Adipose tissue (tissue), 3 donors: Measurements from ENCODE around the gene DLGAP4. TPM values are rescaled to one million over a fixed set of nuclear protein-coding genes. Genes with fewer than 3 reads are reported as not detected.
"Not testable (repeated sequence)": the region's sequence is repeated elsewhere in the genome, so short reads cannot be mapped to it uniquely, and the experiment has no call there.

ENCODE experiments used
- H3K27ac ChIP-seq: one replicate; pipeline ENCODE4 v1.5.1; 2013; ENCODE audit warnings: low read depth, low read length
- WGBS, 3 donors: extraction: QIAGEN DNeasy Blood & Tissue Kit; methylation state at CpG; one replicate each; pipeline ENCODE4 v1.1.7; 2013; 5-methylcytosine and 5-hydroxymethylcytosine counted together
- polyA plus RNA-seq, 3 donors: library from polyadenylated mRNA; stranded (reverse); fragments of 200-250 nt; gene quantifications; one replicate each; pipeline ENCODE4 v1.2.3, GENCODE V29; 2013
- donor health status: healthy with polysubstance abuse.
- donor health status: Bipolar disorder and iron deficiency.
- donor health status: healthy.

The DLGAP4 gene
- polyA plus RNA-seq, 3 donors: 20.1 to 41.2 (median 31.9) TPM

DNA sequence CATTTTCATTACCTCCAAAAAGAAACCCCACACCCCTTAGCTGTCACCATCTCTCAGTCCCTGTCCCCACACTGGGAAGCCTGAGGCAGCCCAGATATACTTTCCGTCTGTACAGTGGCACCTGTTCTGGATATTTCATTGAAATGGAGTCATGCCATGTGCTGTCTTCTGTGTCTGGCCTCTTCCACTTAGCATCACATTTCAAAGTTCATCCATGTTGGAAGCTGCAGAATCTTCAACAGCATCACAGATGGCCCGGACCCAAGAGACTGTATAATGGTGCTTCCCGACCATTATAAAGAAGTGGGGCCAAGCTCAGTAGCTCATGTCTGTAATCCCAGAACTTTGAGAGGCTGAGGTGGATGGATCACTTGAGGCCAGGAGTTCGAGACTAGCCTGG lies 58.4 kb downstream of the DLGAP4 start:
- 65 to 72% (median 71%) methylated on average over 4 of the region's 4 CpGs for WGBS, 3 donors
- no peak overlapping the region for H3K27ac ChIP-seq

DNA sequence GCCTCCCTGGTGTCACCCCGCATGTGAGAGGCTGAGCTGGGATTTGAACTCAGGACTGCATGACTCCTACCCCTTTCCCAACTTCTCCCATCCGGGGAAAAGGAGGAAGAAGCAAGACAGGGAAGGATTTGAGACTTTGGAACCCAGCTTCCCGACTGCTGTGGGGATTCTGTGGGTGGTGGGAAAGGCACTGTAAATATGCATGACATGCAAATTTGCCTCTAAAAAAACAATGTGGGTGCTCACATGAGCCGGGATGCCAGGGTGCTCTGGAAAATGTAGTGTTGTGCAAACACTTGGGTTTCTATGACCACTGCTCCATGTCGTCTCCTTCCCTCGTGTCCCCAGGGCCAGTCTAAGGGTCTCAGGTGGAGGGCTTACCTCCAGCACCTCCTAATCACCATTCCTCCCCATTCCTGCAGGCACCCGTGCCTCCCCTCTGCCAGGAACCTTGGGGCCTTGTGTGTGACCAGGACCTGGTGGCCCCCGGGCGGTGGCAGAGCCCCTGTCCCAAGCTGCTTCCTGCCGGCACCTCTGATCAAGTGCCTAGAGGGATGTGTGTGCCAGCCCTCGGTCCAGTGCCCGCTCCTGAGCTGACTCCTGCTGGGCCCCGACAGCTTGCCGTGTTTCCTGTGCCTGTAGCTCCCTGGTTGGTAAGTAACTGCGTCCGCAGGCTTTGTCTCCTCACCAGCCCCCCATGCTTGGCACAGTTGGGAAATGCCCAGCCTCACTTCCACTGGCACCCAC lies 60.7 kb downstream of the DLGAP4 start:
- WGBS, 3 donors: 80 to 83% (median 82%) methylated on average over 16 of the region's 16 CpGs
- no peak overlapping the region for H3K27ac ChIP-seq

DNA sequence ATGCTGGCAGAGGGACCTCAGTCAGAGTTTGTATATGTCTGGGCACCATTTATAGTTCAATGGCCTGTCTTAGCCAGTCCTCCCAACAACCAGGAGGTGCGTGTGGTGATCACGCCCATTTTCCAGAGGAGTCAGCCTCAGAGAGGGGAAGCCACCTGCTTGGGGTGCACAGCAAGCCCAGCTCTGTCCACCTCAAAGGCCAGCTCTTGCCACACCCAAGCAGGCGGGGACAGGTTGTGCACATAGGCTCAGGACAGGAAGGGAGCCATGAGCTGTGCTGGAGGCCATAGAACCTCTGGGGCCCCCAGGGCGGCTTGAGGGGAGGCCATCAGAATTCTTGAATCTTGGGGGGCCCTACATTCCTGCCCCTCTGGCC lies 61.2 kb downstream of the DLGAP4 start:
- 89 to 96% (median 90%) methylated on average over 4 of the region's 4 CpGs for WGBS, 3 donors
- no peak overlapping the region for H3K27ac ChIP-seq

DNA sequence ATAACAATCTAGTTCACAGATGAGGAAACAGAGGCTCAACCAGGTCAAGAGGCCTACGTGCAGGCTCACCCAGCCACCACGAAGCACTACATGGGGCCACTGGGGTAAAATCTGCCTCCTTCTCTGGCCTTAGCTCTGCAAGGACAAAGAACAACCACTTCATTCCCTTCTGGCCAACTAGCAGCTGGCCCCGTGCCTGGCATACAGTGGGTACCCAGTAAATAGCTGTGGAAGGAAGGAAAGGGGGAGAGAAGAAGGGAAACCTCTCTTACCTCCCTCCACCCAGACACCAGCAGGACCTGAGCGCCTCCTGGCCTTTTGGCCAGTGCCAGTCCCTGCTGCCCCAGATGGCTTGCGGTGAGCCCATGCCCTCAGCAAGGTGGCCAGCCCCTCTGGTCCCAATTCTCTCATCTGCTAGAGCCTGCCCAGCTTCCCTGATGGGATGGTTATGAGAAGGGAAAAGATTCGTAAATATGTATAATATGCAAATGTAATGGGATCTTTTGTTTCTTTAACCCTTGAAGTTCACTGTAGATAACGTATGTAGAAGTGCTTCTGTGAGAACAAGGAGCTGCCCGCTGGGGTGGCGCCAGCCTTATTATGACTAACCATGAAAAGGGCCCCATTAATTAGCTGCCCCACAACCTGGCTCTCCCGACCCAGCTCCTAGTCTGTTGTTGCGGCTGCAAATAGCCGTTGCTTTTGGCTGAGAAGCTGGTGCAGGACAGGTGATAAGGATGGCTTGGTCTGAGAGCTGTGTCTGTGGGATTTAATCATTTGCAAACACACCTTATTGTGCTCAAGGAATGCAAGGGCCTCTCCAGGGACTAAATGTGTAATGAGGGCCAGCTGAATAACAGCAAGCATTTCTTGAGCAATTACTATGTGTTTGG lies 62.0 kb downstream of the DLGAP4 start:
- WGBS, 3 donors: 57 to 64% (median 61%) methylated on average over 12 of the region's 12 CpGs
- no peak overlapping the region for H3K27ac ChIP-seq

DNA sequence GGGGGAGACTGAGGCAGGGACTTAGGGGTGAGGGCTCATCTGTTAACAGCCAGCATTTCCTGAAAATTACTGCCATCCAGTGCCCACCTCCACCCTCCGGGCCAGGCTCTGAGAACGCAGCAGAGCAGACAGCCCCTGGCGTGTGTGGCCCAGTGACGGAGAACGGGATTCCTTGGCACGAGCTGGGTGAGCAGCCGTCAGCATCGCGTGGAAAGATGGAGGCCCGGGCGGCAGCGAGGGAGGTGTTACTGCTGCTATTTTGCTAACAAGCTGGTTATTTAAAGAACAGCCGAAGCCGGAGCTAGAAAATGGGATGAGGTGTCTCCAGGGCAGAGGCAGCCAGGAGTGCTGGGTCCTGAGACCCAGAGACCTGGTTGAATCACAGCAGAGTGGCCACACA lies 62.7 kb downstream of the DLGAP4 start:
- WGBS, 3 donors: 76 to 88% (median 83%) methylated on average over 14 of the region's 14 CpGs
- no peak overlapping the region for H3K27ac ChIP-seq

DNA sequence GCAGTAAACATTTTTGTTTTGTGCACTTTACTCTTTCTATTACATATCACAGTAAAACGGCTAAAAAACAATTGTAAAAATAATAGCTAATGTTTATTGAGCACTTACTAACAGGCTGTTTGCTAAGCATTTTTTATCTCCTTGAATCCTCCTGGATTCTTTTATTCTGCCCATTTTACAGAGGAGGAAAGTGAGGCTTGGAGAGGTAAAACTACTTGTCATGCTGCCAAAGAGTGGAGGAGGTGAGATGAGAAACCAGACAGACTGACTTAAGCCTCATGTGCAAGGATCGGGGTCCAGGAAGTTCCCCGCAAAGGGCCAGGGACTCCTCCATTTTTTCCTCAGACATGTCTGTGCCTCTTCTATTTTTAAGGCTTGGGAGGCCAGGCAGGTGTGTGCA lies 63.6 kb downstream of the DLGAP4 start:
- no peak overlapping the region for H3K27ac ChIP-seq
- WGBS, 3 donors: 74 to 79% (median 75%) methylated on average over 3 of the region's 3 CpGs

DNA sequence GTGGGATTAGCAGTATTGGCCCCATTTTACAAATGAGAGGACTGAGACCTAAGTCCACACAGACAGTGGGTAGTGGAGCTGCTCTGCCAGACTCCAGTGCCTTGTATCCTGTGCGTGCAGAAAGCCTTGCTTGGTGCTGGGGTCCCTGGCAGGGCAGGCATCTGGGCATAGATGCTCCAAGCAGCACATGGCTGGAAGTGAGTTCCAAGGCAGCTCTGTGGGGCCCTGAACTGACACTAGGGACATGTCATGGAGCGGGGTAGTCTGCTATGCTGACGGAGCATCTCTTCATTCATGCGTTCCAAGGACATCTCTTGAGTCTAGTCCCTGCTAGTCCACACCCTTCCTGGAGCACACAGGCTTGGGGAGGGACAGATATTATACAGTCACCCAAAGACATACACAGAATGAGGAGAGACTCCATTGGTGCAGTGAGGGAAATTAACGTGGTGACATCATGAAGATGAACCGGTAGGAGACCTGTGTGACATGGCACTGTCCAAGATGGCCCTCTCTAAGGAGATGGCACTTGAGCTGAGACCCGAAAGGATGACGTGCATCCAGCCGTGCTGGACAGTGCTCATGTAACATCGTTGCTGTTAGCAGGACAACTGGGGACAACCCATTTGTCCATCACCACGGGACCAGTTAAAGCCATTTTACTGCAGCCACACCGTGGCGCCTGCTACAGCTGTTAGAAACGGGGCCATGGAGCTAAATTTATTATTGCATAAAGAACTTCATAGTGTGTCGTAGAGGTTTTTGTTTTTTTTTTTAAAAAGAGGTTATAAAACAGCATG lies 65.1 kb downstream of the DLGAP4 start:
- 72 to 75% (median 73%) methylated on average over 15 of the region's 15 CpGs for WGBS, 3 donors
- H3K27ac ChIP-seq: no peak overlapping the region

DNA sequence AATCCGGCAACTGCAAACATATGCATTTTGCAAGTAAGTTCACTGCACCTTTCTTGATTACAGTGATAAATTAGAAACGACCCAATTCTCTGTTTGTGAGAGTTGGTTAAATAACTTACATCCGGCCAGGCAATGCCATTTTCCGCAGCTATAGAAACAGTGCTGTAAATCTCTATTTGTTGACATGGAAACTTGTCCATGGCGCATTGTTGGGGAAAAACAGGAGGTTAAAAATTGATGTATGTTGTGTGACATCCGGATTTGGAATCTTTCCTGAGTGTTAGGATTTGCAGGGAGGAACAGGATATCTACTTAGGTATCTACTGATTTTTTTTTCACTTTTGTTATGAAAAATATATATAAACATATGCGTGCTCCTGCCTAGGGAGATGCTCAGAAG lies 66.5 kb downstream of the DLGAP4 start:
- WGBS, 3 donors: 52 to 62% (median 59%) methylated on average over 7 of the region's 7 CpGs

DNA sequence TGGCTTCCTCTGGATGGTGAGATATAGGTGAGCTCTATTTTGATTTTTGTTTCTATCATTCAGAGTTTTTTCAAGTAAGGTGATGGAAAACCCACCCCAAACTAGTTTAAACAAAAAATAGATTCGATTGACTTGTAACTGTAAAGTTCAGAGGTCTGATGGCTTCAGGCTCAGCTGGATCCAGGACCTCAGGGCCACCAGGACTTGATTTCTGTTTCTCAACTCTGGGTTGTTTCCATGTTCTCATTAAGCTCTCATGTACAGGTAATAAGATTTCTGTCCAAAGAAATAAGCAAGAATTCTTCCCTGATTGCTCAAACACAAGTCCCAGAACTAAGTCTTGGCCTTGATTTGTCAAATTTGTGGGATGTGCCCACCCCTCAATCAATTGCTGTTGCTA lies 67.0 kb downstream of the DLGAP4 start:
- H3K27ac ChIP-seq: no peak overlapping the region
- WGBS, 3 donors: 67 to 77% (median 76%) methylated on average over 1 of the region's 1 CpG

More for the DNA sequence above, 66.5 kb downstream of the DLGAP4 start:
- H3K27ac ChIP-seq: no peak overlapping the region

DNA sequence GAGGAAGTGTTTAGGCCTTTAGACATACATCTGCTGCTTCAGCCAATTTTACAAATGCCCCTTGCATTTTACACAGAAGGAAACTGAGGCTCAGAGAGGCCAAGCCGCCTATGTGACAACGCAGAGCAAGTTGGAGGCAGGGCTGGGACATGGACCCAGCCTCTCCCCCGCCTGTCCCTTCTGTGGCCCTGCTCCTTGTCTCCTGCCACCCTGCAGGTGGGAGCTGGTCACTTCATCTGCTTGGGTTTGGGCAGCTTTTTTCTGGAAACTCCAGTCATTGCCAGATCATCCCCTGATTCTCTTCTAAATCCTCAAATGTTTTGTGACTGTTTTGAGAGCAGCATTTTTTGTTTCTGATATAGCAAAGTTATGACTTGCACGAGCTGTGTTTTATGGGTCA lies 68.9 kb downstream of the DLGAP4 start:
- WGBS, 3 donors: 65 to 80% (median 72%) methylated on average over 4 of the region's 4 CpGs
- H3K27ac ChIP-seq: no peak overlapping the region

DNA sequence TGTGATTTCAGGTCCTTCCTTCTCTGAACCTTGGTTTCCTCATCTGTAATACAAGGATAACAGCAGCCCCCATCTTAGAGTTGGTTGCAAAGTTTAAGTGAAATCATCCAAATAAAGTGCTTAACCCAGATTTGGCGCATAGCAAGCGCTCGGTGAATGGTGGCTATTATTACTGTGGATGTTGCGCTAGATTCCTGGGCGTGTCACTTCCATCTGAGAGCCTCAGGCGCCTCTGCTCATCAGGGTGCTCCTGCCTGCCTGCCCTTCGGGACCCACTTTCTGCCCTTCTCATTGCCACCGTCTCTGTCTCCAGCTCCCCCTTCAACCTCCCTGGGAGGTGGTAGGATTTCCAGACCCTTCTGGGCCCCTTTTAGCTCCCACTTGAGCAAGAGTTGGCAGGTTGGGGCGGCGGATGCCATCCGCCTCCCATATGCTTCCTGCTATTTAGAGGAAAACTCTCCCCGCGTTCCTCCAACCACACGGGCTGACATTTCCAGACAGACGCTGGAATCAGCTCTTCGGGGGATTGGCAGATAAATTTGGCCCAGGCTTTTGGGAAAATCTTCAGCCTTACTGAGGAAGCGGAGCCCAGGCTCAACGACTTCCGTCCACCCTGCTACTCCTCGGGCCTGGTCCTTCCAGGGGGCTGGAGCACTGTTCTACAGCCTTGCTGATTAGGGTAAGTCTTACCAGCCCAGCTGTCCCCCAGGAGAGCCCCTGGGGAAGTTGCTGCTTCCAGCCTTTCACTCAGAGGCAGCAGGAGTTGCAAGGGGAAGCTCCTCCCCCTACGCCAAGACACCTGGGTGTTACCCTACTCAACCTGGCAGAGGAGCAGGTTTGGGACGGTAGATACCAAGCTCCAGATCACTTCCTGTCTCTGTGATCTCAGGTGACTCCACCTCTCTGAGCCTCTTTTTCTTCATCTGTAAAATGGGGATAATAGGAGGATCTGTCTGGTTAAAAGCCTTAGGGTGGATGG lies 71.5 kb downstream of the DLGAP4 start:
- H3K27ac ChIP-seq: no peak overlapping the region
- WGBS, 3 donors: 47 to 61% (median 49%) methylated on average over 22 of the region's 22 CpGs

DNA sequence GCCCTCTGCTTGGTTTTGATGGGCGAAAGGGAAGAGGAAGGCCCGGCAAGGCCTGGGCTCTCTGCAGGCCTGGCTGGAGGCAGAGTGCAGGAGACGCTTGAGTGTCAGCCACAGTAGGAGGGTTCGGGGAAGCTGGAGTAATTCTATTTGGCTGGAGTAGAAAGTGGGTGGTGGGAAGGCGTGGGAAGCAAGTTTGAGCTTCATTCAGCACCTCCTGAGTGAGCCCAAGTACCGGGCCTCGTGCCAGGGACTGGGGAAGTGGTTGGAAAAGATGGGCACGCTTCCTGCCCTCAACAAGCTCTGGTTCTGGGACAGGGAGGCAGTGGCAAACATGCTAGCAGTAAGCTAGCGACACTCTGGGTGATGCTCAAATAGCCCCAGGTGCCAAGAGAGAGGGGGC lies 72.5 kb downstream of the DLGAP4 start:
- 78 to 83% (median 81%) methylated on average over 9 of the region's 9 CpGs for WGBS, 3 donors
- H3K27ac ChIP-seq: no peak overlapping the region

DNA sequence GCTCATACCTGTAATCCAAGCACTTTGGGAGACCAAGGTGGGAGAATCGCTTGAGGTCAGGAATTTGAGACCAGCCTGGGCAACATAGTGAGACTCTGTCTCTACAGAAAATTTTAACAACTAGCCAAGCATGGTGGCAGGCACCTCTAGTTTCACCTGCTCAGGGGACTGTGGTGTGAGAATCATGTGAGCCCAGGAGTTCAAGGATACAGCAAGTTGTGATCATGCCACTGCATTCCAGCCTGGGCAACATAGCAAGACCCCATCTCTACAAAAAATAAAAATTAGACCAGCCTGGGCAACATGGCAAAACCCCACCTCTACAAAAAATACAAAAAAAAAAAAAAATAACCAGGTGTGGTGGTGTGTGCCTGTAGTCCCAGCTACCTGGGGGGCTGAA lies 73.8 kb downstream of the DLGAP4 start:
- not testable (repeated sequence) for H3K27ac ChIP-seq
- 92 to 93% (median 93%) methylated on average over 1 of the region's 1 CpG for WGBS, 3 donors

DNA sequence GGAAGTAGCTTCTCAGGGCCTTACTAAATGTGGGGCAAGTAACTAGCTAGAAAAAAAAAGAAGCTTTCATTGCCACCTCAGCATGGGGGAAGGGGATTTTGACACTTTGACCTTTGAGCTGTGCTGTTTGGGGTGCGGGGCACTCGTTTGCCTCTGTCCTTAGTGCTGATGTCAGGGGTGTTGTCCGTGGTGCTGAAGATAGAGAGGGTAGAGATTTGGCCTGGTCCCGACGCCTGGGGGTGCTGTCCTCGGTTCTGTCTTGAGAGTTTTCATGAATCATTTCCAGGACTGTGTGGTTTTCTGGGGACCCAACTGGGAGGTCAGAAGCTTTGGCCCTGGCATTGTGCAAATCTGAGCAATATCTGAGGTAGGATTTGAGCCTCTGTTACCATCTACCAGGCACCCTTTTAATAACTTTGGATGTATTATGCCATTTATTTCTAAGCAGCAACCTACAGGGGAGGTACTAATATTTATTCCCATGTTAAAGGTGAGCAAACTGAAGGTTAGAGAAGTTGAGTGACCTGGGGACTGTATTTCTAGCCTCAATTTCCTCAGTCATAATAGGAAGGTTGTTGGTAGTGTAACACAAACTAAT lies 78.0 kb downstream of the DLGAP4 start:
- no peak overlapping the region for H3K27ac ChIP-seq
- 1 to 4% (median 2%) methylated on average over 6 of the region's 6 CpGs for WGBS, 3 donors

DNA sequence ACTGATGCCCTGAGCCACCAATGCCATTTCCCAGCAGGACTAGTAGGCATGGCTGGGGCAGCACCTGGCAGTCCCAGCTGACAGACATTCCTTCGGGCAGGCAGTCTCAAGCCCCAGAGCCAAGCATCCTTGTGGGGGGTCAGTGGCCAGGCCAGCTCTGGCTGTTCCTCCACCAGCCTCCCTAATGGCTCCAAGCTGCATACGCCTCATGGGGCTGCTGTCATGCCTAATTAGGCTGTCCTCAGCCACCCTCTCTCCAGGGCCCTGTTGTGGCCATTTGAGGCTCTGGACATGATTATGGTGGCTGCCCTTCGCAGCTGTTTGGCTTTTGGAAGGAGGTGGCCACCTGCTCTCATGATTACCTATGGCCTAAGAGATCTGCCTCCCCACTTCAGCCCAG lies 79.4 kb downstream of the DLGAP4 start:
- WGBS, 3 donors: 72 to 78% (median 74%) methylated on average over 3 of the region's 3 CpGs
- no peak overlapping the region for H3K27ac ChIP-seq

DNA sequence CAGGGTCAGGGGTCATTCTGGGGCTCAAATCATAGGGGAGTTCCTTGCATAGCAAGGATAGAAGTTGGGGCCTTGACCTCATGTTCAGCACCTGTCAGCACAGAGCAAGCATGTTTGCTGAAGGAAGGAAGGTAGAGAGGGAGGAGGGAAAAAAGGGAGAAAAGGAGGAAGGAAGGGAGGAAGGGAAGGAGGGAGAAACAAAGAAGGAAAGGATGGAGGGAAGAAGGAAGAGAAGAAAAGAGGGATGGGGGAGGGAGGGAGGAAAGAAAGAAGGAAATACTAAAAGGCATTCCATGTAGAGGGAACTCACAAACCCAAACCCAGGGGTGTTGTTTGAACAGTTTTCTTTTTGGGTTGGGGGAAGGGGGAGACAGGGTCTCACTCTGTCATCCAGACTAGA lies 80.1 kb downstream of the DLGAP4 start:
- no peak overlapping the region for H3K27ac ChIP-seq

DNA sequence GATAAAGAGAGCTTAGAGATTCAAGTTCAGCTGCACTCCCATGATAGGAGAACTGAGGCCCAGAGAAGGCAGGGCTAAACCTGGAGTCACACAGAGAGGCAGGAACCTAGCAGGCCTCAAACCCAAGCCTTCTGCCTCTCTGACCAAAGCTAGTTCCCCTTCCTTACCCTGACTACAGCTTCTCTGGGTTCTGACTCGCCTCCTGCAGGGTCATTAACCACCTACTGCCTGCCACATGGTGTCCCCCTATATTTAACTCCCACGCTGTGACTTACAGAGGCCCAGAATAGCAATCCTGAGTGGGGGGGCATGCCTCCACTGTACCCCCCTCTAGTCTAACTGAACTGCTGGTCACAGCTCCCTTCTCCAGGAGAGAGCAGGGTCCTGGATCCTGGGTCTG lies 84.1 kb downstream of the DLGAP4 start:
- H3K27ac ChIP-seq: no peak overlapping the region
- WGBS, 3 donors: 80 to 87% (median 86%) methylated on average over 2 of the region's 2 CpGs
